T-cell (primary cell): ENCODE results near the gene TSC1. TPM values are rescaled to one million over a fixed set of nuclear protein-coding genes. Genes with fewer than 3 reads are reported as not detected.
A peak's percentile ranks its signal among the peaks of the same experiment; 100 is the strongest.
"Not testable (repeated sequence)": the region's sequence is repeated elsewhere in the genome, so short reads cannot be mapped to it uniquely, and the experiment has no call there.

Experiments used
- ATAC-seq, 4 experiments: fragments of 200-7000 bp in 3 of 4; fragments of 150-1000 bp in 1 of 4; cut with Tn5 transposase; replicated peaks in 1 of 4; 1 replicate in 3 of 4; 2 replicates in 1 of 4; pipeline ENCODE4 v1.10.0; 2021; ENCODE audit warnings: moderate library complexity in 3 of 4, mild to moderate bottlenecking in 2 of 4, moderate number of reproducible peaks in 1 of 4
- CTCF ChIA-PET, 2 donors: fragments of 300-600 bp; sonication (Branson Sonifier 250); formaldehyde crosslinking; loops; one replicate each; lab custom pipeline; 2022; ENCODE audit warnings: antibody characterized with exemption in 2 of 2; lab: Charles Lee
- POLR2A ChIA-PET, 2 donors: fragments of 300-600 bp; sonication (Branson Sonifier 250); formaldehyde crosslinking; loops; one replicate each; lab custom pipeline; 2022; ENCODE audit warnings: antibody characterized with exemption in 2 of 2; lab: Charles Lee
- DNase-seq, 35 experiments: peaks; one replicate each; pipeline versions ENCODE4 v3.0.0 to v3.0.0-alpha.2; 2013 to 2023
- H3K27ac ChIP-seq: one replicate; pipeline ENCODE4 v1.5.1; 2013; ENCODE audit warnings: low read length
- H3K27me3 ChIP-seq, 2 experiments: replicated peaks in 1 of 2; 1 replicate in 1 of 2; 2 replicates in 1 of 2; pipeline versions ENCODE4 v1.6.1 to v1.7.0; 2013; ENCODE audit warnings: low read length in 1 of 2, mixed read lengths in 1 of 2; ENCODE audit not compliant: control insufficient read depth in 2 of 2, insufficient read depth in 2 of 2; ENCODE audit errors: extremely low read depth in 1 of 2
- H3K36me3 ChIP-seq, 2 donors: 1 replicate in 1 of 2; 2 replicates in 1 of 2; pipeline versions ENCODE4 v1.6.1 to v1.7.0; 2013; ENCODE audit warnings: low read length in 1 of 2; ENCODE audit not compliant: control insufficient read depth in 2 of 2, insufficient read depth in 1 of 2; ENCODE audit errors: extremely low read depth in 1 of 2
- H3K4me1 ChIP-seq, 2 experiments: 1 replicate in 1 of 2; 2 replicates in 1 of 2; pipeline versions ENCODE4 v1.6.1 to v1.7.0; 2013; ENCODE audit warnings: low read length in 2 of 2, mixed read lengths in 1 of 2; ENCODE audit not compliant: insufficient read depth in 2 of 2, control insufficient read depth in 1 of 2; ENCODE audit errors: extremely low read depth in 1 of 2
- H3K4me3 ChIP-seq, 2 donors: 1 replicate in 1 of 2; 2 replicates in 1 of 2; pipeline versions ENCODE4 v1.5.1 to v1.7.0; 2013; ENCODE audit warnings: mild to moderate bottlenecking in 2 of 2, low read length in 1 of 2, moderate library complexity in 1 of 2; ENCODE audit not compliant: control insufficient read depth in 1 of 2; ENCODE audit errors: extremely low read depth in 1 of 2
- H3K9me3 ChIP-seq: 2 replicates; pipeline ENCODE4 v1.7.0; 2013
- H3K27ac Mint-ChIP-seq, 2 donors: one replicate each; pipeline ENCODE4 v1.8.0; 2020 to 2021; ENCODE audit warnings: mild to moderate bottlenecking in 2 of 2, mixed read lengths in 2 of 2
- H3K27me3 Mint-ChIP-seq, 2 donors: one replicate each; pipeline ENCODE4 v1.8.0; 2021 to 2022; ENCODE audit warnings: mixed read lengths in 2 of 2
- H3K36me3 Mint-ChIP-seq: one replicate; pipeline ENCODE4 v1.8.0; 2021; ENCODE audit warnings: mixed read lengths
- H3K4me1 Mint-ChIP-seq, 3 donors: one replicate each; pipeline ENCODE4 v1.8.0; 2020 to 2022; ENCODE audit warnings: mixed read lengths in 3 of 3, mild to moderate bottlenecking in 1 of 3
- H3K4me3 Mint-ChIP-seq, 3 donors: one replicate each; pipeline ENCODE4 v1.8.0; 2020 to 2022; ENCODE audit warnings: mild to moderate bottlenecking in 3 of 3, mixed read lengths in 3 of 3, moderate library complexity in 3 of 3
- H3K9me3 Mint-ChIP-seq, 3 donors: one replicate each; pipeline ENCODE4 v1.8.0; 2020 to 2022; ENCODE audit warnings: mixed read lengths in 3 of 3
- WGBS: methylation state at CpG from one replicate; pipeline ENCODE4 v1.1.5; 2013; ENCODE audit warnings: missing lambda C conversion rate; ENCODE audit not compliant: insufficient coverage; 5-methylcytosine and 5-hydroxymethylcytosine counted together
- total RNA-seq, 35 experiments: library from RNA in 6 of 35; stranded (reverse) in 6 of 35; fragments of 120-200 nt in 1 of 35; gene quantifications; one replicate each; pipeline versions ENCODE4 v1.2.1 to v1.2.4 and lab custom pipeline; 2013 to 2026

The TSC1 gene
- total RNA-seq = 10 to 100 TPM; 56.4 to 70.4 (median 59.8) TPM
- 41.3 TPM for total RNA-seq (2013)
- total RNA-seq (lab: John Stamatoyannopoulos, UW) = 38.2 to 156 (median 85.0) reads per million in 29 experiments

GRCh38 chr9:132944294-132945185 lies at the start of gene TSC1:
TSS of gene TSC1 (minus strand) at chr9:132944616. CDS start at chr9:132928872, 15,744 bp downstream.
- Histone ChIP-seq H3K9me3 (no peaks in the 10 kb centered on the region), H3K36me3 (no peaks in the 10 kb centered on the region), H3K27ac (peak within 1 kb of the TSS; percentile 94), H3K27me3 (no peaks in the 10 kb centered on the region), H3K4me1 (peaks cover 10 to 21% of the 10 kb centered on the region in 2 experiments), H3K4me3 (peak within 1 kb of the TSS; percentile 79 to 81)
- POLR2A ChIA-PET = interaction anchor here (0.6 to 0.8 kb wide), 5 partner anchors 10 to 207 kb away, joined by 3 to 8 read pairs (median 5); no protein-coding TSS in a partner anchor
- peak within 1 kb of the TSS; percentile 100 for H3K27ac Mint-ChIP-seq
- peaks cover 30 to 37% (median 36%) of the 10 kb centered on the region in 3 donors for H3K4me1 Mint-ChIP-seq
- H3K4me3 Mint-ChIP-seq = peak within 1 kb of the TSS; percentile 94 to 97 (median 95)
- no peaks in the 10 kb centered on the region for H3K27me3 Mint-ChIP-seq
- under 1% methylated on average over 39 of the region's 72 CpGs for WGBS
- DNase-seq (peak; percentile 95 to 99 (median 98)), ATAC-seq (peak; percentile 88 to 92 (median 89))
- CTCF ChIA-PET = interaction anchor here (0.6 to 3.0 kb wide), 4 partner anchors 40 to 515 kb away, joined by 3 to 14 read pairs (median 5); partner anchors contain the start of gene CACFD1 (in 1 of the 2)
- H3K36me3 Mint-ChIP-seq = no peaks in the 10 kb centered on the region
- H3K9me3 Mint-ChIP-seq = peaks cover 0 to 3% (median 0%) of the 10 kb centered on the region in 3 donors

GRCh38 chr9:132993511-132993939 lies 49.1 kb upstream of the TSC1 start:
- no peaks in the 10 kb centered on the region for H3K36me3 Mint-ChIP-seq
- no peak for DNase-seq
- H3K27me3 Mint-ChIP-seq = peaks cover 17 to 48% of the 10 kb centered on the region in 2 donors
- Histone ChIP-seq H3K9me3 (no peaks in the 10 kb centered on the region), H3K36me3 (no peaks in the 10 kb centered on the region), H3K27me3 (peaks cover 0 to 67% of the 10 kb centered on the region in 2 experiments), H3K4me3 (no peak overlapping the region), H3K4me1 (peaks cover 3 to 8% of the 10 kb centered on the region in 2 experiments), H3K27ac (no peak overlapping the region)
- peaks cover 3 to 9% (median 7%) of the 10 kb centered on the region in 3 donors for H3K4me1 Mint-ChIP-seq
- CTCF ChIA-PET = interaction anchor here in 1 of 2 donors (0.5 to 0.6 kb wide), 2 partner anchors 54 to 1664 kb away, joined by 3 to 4 read pairs; no protein-coding TSS in a partner anchor
- POLR2A ChIA-PET = no interaction called here
- no peaks in the 10 kb centered on the region for H3K9me3 Mint-ChIP-seq
- WGBS = 79% methylated on average over 13 of the region's 14 CpGs
- no peak for ATAC-seq
- no peak overlapping the region for H3K4me3 Mint-ChIP-seq
- no peak overlapping the region for H3K27ac Mint-ChIP-seq

- no peak overlapping the region for H3K4me3 ChIP-seq
- peaks cover 3 to 8% of the 10 kb centered on the region in 2 experiments for H3K4me1 ChIP-seq
- peaks cover 3 to 9% (median 7%) of the 10 kb centered on the region in 3 donors for H3K4me1 Mint-ChIP-seq
- ATAC-seq (no peak), DNase-seq (peak in 3 of 35 experiments; percentile 10 to 27 (median 13))
- H3K36me3 ChIP-seq = no peaks in the 10 kb centered on the region
- H3K36me3 Mint-ChIP-seq = no peaks in the 10 kb centered on the region
- POLR2A ChIA-PET = no interaction called here
- CTCF ChIA-PET = no interaction called here
- H3K9me3 Mint-ChIP-seq = no peaks in the 10 kb centered on the region
- no peaks in the 10 kb centered on the region for H3K9me3 ChIP-seq
- 45% methylated on average over 15 of the region's 16 CpGs for WGBS
- H3K27ac Mint-ChIP-seq = no peak overlapping the region
- no peak overlapping the region for H3K27ac ChIP-seq
- H3K27me3 Mint-ChIP-seq = peaks cover 21 to 55% of the 10 kb centered on the region in 2 donors
- peaks cover 0 to 75% of the 10 kb centered on the region in 2 experiments for H3K27me3 ChIP-seq
- H3K4me3 Mint-ChIP-seq = no peak overlapping the region
Measured at GRCh38 chr9:132991351-132992300, 47.2 kb upstream of the TSC1 start.

GRCh38 chr9:132990781-132991180 lies 46.4 kb upstream of the TSC1 start:
- ATAC-seq = no peak
- Histone ChIP-seq H3K27me3 (peaks cover 0 to 74% of the 10 kb centered on the region in 2 experiments), H3K4me1 (peaks cover 3 to 8% of the 10 kb centered on the region in 2 experiments), H3K36me3 (no peaks in the 10 kb centered on the region), H3K27ac (no peak overlapping the region), H3K9me3 (no peaks in the 10 kb centered on the region), H3K4me3 (no peak overlapping the region)
- H3K36me3 Mint-ChIP-seq = no peaks in the 10 kb centered on the region
- ChIA-PET POLR2A (no interaction called here), CTCF (no interaction called here)
- no peaks in the 10 kb centered on the region for H3K9me3 Mint-ChIP-seq
- no peak overlapping the region for H3K4me3 Mint-ChIP-seq
- no peak for DNase-seq
- H3K4me1 Mint-ChIP-seq = peaks cover 3 to 9% (median 7%) of the 10 kb centered on the region in 3 donors
- 88% methylated on average over 12 of the region's 14 CpGs for WGBS
- peaks cover 26 to 57% of the 10 kb centered on the region in 2 donors for H3K27me3 Mint-ChIP-seq
- no peak overlapping the region for H3K27ac Mint-ChIP-seq

GRCh38 chr9:132989998-132990557 lies 45.7 kb upstream of the TSC1 start:
- DNase-seq, H3K27ac Mint-ChIP-seq, POLR2A ChIA-PET, H3K4me3 ChIP-seq, CTCF ChIA-PET, H3K9me3 Mint-ChIP-seq, H3K4me1 Mint-ChIP-seq, H3K9me3 ChIP-seq, H3K36me3 ChIP-seq, H3K36me3 Mint-ChIP-seq, H3K4me1 ChIP-seq, H3K27ac ChIP-seq, H3K4me3 Mint-ChIP-seq: not testable (repeated sequence)
- H3K27me3 ChIP-seq = peaks cover 0 to 74% of the 10 kb centered on the region in 2 experiments
- 55% methylated on average over 2 of the region's 4 CpGs for WGBS
- ATAC-seq = peak in 2 of 4 experiments; percentile 31 to 32
- peaks cover 26 to 58% of the 10 kb centered on the region in 2 donors for H3K27me3 Mint-ChIP-seq
